GM12874 (cell line): ENCODE measurements around the gene ZNF304.

Source experiments
- TF ChIP-seq, protein P1 (sequence below): IDR thresholded peaks from 2 replicates; pipeline ENCODE4 v1.5.1; 2011; ENCODE audit warnings: low read depth, mild to moderate bottlenecking, control low read depth, low read length, moderate library complexity; ENCODE audit not compliant: insufficient read depth

ZNF304 gene

GRCh38 chr19:57406516-57407123 is 55.5 kb downstream of the ZNF304 start:
- TF ChIP-seq, protein P1, sequence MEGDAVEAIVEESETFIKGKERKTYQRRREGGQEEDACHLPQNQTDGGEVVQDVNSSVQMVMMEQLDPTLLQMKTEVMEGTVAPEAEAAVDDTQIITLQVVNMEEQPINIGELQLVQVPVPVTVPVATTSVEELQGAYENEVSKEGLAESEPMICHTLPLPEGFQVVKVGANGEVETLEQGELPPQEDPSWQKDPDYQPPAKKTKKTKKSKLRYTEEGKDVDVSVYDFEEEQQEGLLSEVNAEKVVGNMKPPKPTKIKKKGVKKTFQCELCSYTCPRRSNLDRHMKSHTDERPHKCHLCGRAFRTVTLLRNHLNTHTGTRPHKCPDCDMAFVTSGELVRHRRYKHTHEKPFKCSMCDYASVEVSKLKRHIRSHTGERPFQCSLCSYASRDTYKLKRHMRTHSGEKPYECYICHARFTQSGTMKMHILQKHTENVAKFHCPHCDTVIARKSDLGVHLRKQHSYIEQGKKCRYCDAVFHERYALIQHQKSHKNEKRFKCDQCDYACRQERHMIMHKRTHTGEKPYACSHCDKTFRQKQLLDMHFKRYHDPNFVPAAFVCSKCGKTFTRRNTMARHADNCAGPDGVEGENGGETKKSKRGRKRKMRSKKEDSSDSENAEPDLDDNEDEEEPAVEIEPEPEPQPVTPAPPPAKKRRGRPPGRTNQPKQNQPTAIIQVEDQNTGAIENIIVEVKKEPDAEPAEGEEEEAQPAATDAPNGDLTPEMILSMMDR = peak; percentile 77
